Fibroblast of lung (primary cell): ENCODE data around the gene TMEM38B. TPM values are rescaled to one million over a fixed set of nuclear protein-coding genes. Genes with fewer than 3 reads are reported as not detected.
A peak's percentile ranks its signal among the peaks of the same experiment; 100 is the strongest.

Experiments used
- DNase-seq, 2 donors: peaks; one replicate each; pipeline versions ENCODE4 v3.0.0 to v3.0.0-alpha.2; 2010; ENCODE audit warnings: low read depth in 2 of 2
- H2AFZ ChIP-seq: 2 replicates; pipeline ENCODE4 v1.5.1; 2012; ENCODE audit warnings: low read length, control low read depth, inconsistent platforms
- H3K27ac ChIP-seq: 2 replicates; pipeline ENCODE4 v1.5.1; 2011; ENCODE audit warnings: low read length, control low read depth; ENCODE audit not compliant: insufficient read depth
- H3K27me3 ChIP-seq: 2 replicates; pipeline ENCODE4 v1.5.1; 2011; ENCODE audit warnings: mild to moderate bottlenecking, low read length; ENCODE audit not compliant: control insufficient read depth, insufficient read depth
- H3K36me3 ChIP-seq: 2 replicates; pipeline ENCODE4 v1.5.1; 2011; ENCODE audit warnings: low read length; ENCODE audit not compliant: control insufficient read depth, insufficient read depth
- H3K4me1 ChIP-seq: 2 replicates; pipeline ENCODE4 v1.5.1; 2011; ENCODE audit warnings: low read length; ENCODE audit not compliant: control insufficient read depth, insufficient read depth; ENCODE audit errors: extremely low read depth
- H3K4me2 ChIP-seq: 2 replicates; pipeline ENCODE4 v1.5.1; 2011; ENCODE audit warnings: low read length, control low read depth; ENCODE audit not compliant: insufficient read depth; ENCODE audit errors: extremely low read depth
- H3K4me3 ChIP-seq, 4 experiments: fragments of 200-600 bp in 1 of 4; sonication (generic) in 1 of 4; replicated peaks in 1 of 4; 2 replicates each; pipeline ENCODE4 v1.5.1; 2011 to 2016; ENCODE audit warnings: low read length in 4 of 4, low read depth in 3 of 4, mild to moderate bottlenecking in 3 of 4, control low read depth in 2 of 4, inconsistent platforms in 1 of 4, mixed read lengths in 1 of 4; ENCODE audit not compliant: insufficient read depth in 1 of 4; ENCODE audit errors: control extremely low read depth in 1 of 4
- H3K79me2 ChIP-seq: 2 replicates; pipeline ENCODE4 v1.5.1; 2012; ENCODE audit warnings: mild to moderate bottlenecking, low read length, inconsistent platforms; ENCODE audit not compliant: control insufficient read depth, insufficient read depth
- H3K9ac ChIP-seq: 2 replicates; pipeline ENCODE4 v1.5.1; 2011; ENCODE audit warnings: mild to moderate bottlenecking, low read length, control low read depth; ENCODE audit not compliant: insufficient read depth
- H3K9me3 ChIP-seq: 2 replicates; pipeline ENCODE4 v1.5.1; 2012; ENCODE audit warnings: low read depth, low read length; ENCODE audit not compliant: control insufficient read depth, insufficient read depth
- H4K20me1 ChIP-seq: 2 replicates; pipeline ENCODE4 v1.5.1; 2011; ENCODE audit warnings: low read length; ENCODE audit not compliant: control insufficient read depth, insufficient read depth; ENCODE audit errors: extremely low read depth
- CTCF ChIP-seq, 2 donors: IDR thresholded peaks in 1 of 2; conservative IDR thresholded peaks in 1 of 2; 1 replicate in 1 of 2; 2 replicates in 1 of 2; pipeline ENCODE4 v1.5.1; 2011 to 2012; ENCODE audit warnings: low read length in 2 of 2, control low read depth in 1 of 2, inconsistent platforms in 1 of 2, low read depth in 1 of 2, mild to moderate bottlenecking in 1 of 2
- EZH2 ChIP-seq: IDR thresholded peaks from 2 replicates; pipeline ENCODE4 v1.5.1; 2012; ENCODE audit warnings: low read length, control low read depth, mild to moderate bottlenecking; ENCODE audit errors: missing control alignments
- polyA minus RNA-seq: library from RNA; depleted of rRNA, polyadenylated mRNA; stranded (reverse); fragments of >200 nt; gene quantifications from 2 replicates; pipeline ENCODE4 v1.2.3, GENCODE V29; 2011; ENCODE audit warnings: low replicate concordance
- polyA plus RNA-seq, 2 donors: library from polyadenylated mRNA; depleted of rRNA in 1 of 2; stranded (reverse) in 1 of 2; unstranded in 1 of 2; fragments of >200 nt; gene quantifications; 2 replicates each; pipeline ENCODE4 v1.2.1, GENCODE V29; 2011 to 2012; ENCODE audit warnings: missing spikeins in 1 of 2
- total RNA-seq: library from RNA; depleted of rRNA; stranded (reverse); fragments of >200 nt; gene quantifications from 2 replicates; pipeline ENCODE4 v1.2.1, GENCODE V29; 2014

Gene TMEM38B, protein sequence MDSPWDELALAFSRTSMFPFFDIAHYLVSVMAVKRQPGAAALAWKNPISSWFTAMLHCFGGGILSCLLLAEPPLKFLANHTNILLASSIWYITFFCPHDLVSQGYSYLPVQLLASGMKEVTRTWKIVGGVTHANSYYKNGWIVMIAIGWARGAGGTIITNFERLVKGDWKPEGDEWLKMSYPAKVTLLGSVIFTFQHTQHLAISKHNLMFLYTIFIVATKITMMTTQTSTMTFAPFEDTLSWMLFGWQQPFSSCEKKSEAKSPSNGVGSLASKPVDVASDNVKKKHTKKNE
- total RNA-seq (18.0 and 21.3 TPM in 2 replicates), polyA plus RNA-seq (6.9 and 11.6 TPM in 2 replicates), polyA minus RNA-seq (4.3 TPM in 1 of 2 replicates, not detected in the other)
- polyA plus RNA-seq (2012): 3.8 and 5.9 TPM in 2 replicates

GRCh38 chr9:105694190-105694847 is at the start of gene TMEM38B:
Gene TMEM38B (plus strand): TSS chr9:105694541. CDS start chr9:105694661, 120 bp downstream.
- peaks cover 4% of the 10 kb centered on the region for H3K4me1 ChIP-seq
- H3K27ac ChIP-seq: peak within 1 kb of the TSS; percentile 39
- no peaks in the 10 kb centered on the region for H3K36me3 ChIP-seq
- H4K20me1 ChIP-seq: no peaks in the 10 kb centered on the region
- peak within 1 kb of the TSS; percentile 99 for H3K4me2 ChIP-seq
- no peaks in the 10 kb centered on the region for H3K9me3 ChIP-seq
- H3K9ac ChIP-seq: peak within 1 kb of the TSS; percentile 73
- TF ChIP-seq CTCF (conservative IDR thresholded peaks at IDR 0.05 in 1 of 2, IDR thresholded peaks at IDR 0.05 in 1 of 2; ENCODE audit: low read depth in 1 of 2, low read length in 2 of 2): no peak
- TF ChIP-seq EZH2: no peak
- peak within 1 kb of the TSS; percentile 65 to 87 (median 80) for H3K4me3 ChIP-seq
- peaks cover 9% of the 10 kb centered on the region for H3K27me3 ChIP-seq
- DNase-seq: peak; percentile 63 to 65
- H2AFZ ChIP-seq: peak within 1 kb of the TSS; percentile 80
- no peaks in the 10 kb centered on the region for H3K79me2 ChIP-seq

DNA sequence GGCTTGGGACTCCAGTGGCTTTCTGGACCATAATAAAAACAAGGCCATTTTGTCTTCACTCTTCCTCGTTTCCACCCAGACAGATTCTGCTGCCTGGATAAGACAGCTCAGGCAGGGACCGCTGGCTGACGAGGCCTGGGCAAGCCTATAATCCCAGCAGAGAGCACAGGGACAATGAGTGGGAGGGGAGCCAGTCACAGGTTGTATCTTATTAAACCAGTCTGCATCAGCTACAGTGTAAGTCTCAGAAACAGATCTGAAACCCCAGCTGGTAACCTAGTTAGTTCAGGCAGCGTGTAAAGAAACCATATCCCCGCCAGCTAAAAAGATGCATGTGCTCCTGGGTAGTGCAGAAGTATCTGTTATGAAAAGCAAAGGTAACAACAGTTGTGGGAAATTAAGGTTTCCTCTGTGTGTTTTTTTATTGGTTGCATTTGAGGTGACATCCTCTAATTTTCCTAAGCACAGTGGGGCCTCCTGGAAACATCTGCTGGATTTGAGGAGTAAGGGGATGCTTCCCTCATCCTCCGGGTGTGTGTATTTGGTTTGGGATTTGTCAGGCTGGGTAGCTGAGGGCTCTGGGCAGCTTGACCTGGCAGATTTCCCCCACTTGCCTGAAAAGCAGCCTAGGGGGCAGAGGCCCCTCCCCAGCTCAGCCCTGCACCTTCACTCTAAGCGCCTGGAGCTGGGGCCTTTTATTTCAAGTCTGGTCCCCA is 47.3 kb upstream of the TMEM38B start:
- Histone ChIP-seq H4K20me1 (no peaks in the 10 kb centered on the region), H3K4me2 (no peak overlapping the region), H3K36me3 (no peaks in the 10 kb centered on the region)

More for the DNA sequence above, 47.3 kb upstream of the TMEM38B start:
- Histone ChIP-seq H3K79me2 (no peaks in the 10 kb centered on the region), H2AFZ (no peak overlapping the region), H3K27me3 (no peaks in the 10 kb centered on the region), H3K27ac (no peak overlapping the region), H3K4me3 (no peak overlapping the region), H3K9me3 (no peaks in the 10 kb centered on the region), H3K9ac (no peak overlapping the region), H3K4me1 (no peaks in the 10 kb centered on the region)
- DNase-seq: no peak
- TF ChIP-seq EZH2 (no peak), CTCF (conservative IDR thresholded peaks at IDR 0.05 in 1 of 2, IDR thresholded peaks at IDR 0.05 in 1 of 2; ENCODE audit: low read depth in 1 of 2, low read length in 2 of 2) (no peak)
